ENCODE data around the gene INTS4.
"Not testable (repeated sequence)": the region's sequence is repeated elsewhere in the genome, so short reads cannot be mapped to it uniquely, and the experiment has no call there.

Gene INTS4

DNA sequence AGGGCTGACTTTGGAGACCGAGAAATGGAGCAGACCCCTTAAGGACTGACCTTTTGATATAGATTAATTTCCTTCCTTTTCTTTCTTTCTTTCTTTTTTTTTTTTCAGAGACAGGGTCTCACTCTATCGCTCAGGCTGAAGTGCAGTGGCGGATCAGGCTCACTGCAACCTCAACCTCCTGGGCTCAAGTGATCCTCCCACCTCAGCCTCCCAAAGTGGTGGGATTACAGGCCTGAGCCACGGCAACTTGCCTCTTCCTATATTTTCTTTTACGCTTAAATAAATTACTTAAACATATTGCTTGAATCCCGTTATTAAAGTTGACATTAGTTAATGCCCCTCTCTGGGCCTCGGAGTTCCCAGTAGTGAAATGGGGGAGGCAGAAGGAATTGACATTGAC, 29.0 kb upstream of the INTS4 start:
- no peak for DNase-seq (ENCODE audit: low read depth)

GRCh38 chr11:78022397-78023396, 28.2 kb upstream of the INTS4 start, which contains the start of gene KCTD14:
KCTD14 (minus strand) TSS chr11:78023276; CDS start chr11:78023249, 27 bp downstream.
- DNase-seq (ENCODE audit: low read depth) = no peak

DNA sequence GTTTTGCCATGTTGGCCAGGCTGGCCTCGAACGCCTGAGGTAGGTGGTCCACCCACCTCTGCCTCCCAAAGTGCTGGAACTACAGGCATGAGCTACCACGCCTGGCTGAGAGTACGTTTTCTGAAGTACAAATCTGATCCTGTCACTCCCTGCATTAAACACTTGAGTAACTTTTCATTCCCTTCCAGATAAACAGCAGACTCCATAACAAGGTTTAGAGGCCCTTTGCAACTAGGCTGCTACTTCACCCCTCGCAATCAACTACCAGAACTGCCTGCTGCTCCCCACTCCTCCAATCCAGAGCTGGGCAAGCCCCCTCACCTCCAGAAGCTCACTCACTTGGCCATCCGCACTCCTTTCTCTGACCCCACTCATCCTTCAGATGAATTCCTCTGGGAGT, 27.1 kb upstream of the INTS4 start:
- DNase-seq (ENCODE audit: low read depth) = no peak

GRCh38 chr11:78020246-78020645, 25.8 kb upstream of the INTS4 start:
- DNase-seq (ENCODE audit: low read depth) = no peak

- no peak for DNase-seq (ENCODE audit: low read depth)
Observed at GRCh38 chr11:78019808-78020207, 25.3 kb upstream of the INTS4 start.

DNA sequence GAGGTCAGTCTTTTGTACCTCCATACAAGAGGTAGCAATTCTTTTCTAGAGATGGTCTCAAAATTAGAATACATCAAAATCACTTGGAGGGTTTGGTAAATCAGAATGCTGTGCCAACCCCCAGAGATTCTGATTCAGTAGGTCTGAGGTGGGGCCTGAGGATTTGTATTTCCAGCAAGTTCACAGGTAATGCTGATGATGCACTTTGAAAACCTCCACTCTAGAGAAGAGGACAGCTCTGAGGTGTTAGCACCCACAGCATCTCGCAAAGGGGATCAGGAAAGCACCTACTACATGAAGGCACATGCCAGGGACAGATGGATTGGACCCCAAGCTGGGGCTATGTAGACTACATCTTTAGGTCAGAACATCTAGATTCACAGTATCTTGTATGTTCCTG, 21.4 kb upstream of the INTS4 start:
- no peak for DNase-seq (ENCODE audit: low read depth)

- DNase-seq (ENCODE audit: low read depth) = not testable (repeated sequence)
Observed at GRCh38 chr11:78014937-78015520, 20.6 kb upstream of the INTS4 start.

GRCh38 chr11:78011301-78011700, 16.8 kb upstream of the INTS4 start:
- no peak for DNase-seq (ENCODE audit: low read depth)

DNA sequence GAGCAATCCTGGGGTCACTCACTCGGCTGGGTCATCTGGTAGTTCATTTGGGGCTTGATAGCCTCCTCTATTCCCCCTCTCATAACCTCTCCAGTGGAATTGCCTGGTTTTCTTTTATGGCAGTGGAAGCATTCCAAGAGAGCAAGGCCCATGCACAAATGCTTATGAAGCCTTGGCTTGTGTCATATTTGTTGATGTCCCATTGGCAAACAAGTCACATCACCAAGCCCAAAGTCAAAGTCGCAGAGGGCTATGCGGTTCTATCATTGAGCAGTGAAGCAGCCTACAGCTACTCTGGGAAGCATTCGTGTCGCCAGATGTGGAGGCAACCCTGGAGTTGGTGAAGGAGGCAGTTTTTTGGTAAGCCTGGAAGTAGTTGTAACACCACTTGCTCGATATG, 16.3 kb upstream of the INTS4 start:
- no peak for DNase-seq (ENCODE audit: low read depth)

DNA sequence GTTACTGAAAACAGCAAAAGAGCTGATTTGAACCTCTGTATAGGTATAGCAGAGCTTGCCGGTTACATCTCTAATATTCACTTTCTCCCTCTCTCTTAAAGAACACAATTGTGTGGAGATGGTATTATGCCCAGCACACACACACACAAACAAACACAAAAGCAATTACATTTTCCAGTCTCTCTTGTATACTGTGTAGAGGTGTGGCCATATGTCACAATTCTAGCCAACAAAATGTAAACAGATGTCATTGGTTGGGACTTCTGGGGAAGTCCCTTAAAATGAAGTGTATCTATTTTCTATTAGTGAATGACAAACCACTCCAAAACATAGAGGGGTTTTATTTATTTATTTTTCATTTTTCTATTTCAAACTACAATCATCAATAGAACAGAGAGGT, 15.8 kb upstream of the INTS4 start:
- DNase-seq (ENCODE audit: low read depth) = no peak

DNA sequence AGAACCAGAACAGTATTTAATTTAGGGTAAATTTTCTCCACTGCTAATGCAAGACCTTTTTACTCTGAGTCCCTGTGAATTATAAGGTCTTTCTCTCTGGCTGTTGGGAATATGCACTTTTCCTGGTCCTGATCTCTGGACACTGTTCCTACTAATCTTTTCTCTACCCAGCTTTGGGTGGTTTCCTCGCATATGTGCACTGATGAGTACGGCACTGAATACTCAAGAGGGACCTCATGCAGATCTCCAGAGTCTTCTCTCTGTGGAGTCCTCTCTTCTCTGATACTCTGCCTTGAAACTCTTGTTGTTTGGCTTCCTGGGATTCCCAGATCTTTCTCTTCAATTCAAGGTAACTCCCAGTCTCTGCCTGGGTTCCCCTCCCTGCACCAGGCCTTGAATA, 14.6 kb upstream of the INTS4 start:
- DNase-seq (ENCODE audit: low read depth) = no peak

DNA sequence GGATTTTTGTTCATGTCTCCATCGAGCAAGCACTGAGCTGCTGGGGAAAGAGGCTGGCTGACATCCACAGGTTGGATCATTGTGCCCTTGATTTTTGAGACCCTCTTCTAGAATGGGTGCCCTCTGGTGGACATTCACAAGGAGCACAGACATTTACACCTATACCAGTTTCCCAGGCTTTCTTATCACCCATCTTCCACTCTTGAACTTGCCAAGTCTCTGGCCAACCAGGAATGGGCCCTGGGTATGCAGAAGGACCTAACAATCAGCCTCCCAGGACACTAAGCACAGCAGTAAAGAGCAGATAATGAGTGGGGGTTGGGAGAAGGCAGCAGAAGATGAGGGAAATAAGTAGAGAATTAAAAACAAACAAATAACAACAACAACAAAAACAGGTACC, 5.7 kb upstream of the INTS4 start:
- peak; percentile 21 for DNase-seq (ENCODE audit: low read depth)

DNA sequence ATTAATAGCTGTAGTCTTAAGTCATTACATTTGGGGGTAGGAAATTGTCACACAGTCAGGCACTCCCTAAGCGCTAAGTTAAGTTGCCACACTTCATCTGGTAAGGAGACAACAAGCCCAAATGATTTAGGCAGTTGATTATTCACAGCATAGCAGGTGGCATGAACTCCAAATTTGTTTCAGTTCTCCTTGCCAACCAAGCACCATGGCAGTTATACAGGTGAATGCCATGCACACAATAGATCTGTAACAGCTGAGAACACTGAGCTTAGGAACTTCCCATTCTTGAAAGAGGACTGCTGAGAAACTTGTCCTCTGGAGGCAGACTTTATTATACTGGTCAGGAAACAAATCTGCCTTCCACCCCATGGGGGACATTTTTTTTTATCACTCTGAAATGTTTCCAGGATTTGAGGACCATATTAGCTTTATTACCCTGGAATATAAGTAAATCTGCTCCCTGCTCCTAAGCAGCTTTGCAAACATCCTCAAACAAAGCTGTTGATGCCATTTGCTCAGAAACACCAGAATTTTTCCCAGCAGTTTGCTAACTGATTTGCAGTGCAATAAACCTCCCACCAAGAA, 5.1 kb upstream of the INTS4 start:
- no peak for DNase-seq (ENCODE audit: low read depth)

DNA sequence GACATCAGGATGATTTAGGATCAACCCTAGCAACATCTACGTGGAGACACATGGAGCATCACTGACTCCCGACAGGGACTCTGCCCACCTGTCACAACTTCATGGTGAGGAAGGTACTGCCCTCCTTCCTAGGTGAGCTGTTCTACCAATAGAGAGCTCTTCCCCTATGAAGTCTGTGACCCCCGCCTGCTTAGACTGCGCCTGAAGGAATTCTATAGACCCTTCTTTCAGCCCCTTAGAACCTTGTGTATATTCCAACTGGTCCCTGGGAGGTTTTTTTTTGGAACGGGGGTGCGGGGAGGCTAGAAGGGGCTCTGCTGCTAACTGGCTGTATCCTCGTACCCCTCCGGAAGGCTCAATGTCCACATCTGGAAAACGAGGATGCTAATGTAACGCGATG, 566 bp downstream of the INTS4 start:
- no peak for DNase-seq (ENCODE audit: low read depth)

DNA sequence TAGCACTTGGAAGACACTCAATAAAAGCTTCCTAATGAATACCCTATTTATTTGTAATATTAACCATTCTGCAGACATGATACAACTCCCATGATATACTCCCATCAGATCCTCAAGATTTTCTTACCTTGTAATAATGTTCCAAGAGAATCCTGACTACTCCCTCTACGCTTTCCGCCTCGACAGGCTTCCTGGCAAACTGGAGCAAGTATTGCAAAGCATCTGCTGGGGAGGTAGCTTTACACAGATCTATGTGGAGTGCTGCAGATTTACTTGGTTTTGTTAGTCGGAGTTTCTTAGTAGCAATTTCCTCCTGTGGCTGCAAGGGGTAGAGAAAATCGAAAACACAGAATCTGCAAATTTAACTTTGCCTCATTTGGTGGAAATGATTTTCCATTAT, 3.5 kb downstream of the INTS4 start:
- DNase-seq (ENCODE audit: low read depth) = no peak

DNA sequence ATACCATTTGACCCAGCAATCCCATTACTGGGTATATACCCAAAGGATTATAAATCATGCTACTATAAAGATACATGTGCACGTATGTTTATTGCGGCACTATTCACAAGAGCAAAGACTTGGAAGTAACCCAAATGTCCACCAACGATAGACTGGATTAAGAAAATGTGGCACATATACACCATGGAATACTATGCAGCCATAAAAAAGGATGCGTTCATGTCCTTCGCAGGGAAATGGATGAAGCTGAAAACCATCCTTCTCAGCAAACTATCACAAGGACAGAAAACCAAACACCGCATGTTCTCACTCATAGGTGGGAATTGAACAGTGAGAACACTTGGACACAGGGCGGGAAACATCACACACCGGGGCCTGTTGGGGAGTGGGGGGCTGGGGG, 8.0 kb downstream of the INTS4 start:
- not testable (repeated sequence) for DNase-seq (ENCODE audit: low read depth)

DNA sequence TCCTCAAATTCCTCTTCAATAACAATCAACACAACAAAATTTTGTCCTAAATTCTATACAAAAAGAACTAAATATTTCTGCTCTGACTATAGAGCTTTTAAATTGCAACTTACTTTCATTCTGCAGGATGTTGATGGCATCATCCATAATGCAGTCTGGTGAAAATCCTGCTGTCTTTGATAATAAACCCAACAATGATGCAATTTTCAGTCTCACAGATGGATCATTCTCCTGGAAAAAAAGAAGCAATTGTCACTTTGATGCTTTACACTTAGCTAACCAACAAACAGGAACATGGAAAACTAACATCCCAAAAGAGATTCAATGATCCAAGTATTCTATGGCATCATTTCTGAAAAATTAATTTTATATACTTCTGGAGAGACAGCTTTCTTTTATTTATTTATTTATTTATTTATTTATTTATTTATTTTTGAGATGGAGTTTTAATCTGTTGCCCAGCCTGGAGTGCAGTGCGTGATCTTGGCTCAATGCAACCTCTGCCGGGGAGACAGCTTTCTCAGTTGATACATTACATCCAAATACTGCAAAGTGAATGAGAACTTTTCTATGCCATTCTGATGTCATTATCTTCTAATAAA, 13.0 kb downstream of the INTS4 start:
- DNase-seq (ENCODE audit: low read depth) = no peak

GRCh38 chr11:77968337-77968736, 26.1 kb downstream of the INTS4 start:
- DNase-seq (ENCODE audit: low read depth) = no peak

DNA sequence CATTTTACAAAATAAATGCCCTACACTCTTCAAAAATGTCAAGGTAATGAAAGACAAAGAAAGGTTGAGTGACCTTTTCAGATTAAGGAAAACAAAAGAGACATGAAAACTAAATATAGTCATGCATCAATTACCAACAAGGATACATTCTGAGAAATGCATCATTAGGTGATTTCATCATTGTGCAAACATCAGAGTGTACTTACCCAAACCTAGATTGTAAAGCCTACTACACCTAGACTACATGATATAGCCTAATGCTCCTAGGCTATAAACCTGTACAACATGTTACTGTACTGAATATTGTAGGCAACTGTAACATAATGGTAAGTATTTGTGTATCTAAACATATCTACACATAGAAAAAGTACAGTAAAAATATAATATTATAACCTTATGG, 26.7 kb downstream of the INTS4 start:
- DNase-seq (ENCODE audit: low read depth) = no peak

DNA sequence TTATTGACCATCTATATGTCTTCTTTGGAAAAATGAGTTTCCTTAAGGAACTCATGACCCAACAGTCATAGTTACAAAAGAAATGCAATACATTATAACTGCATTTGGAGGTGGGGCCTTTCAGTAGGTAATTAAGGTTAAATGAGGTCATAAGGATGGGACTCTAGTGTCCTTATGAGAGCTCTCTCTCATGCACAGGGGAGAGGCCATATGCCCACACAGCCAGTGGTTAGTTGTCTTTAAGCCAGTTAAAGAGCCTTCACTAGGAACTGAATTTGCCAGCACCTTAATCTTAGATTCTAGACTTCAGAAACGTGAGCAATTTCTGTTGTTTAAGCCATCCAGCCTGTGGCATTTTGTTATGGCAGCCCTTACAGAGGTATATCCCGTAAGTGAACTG, 27.3 kb downstream of the INTS4 start:
- no peak for DNase-seq (ENCODE audit: low read depth)

DNA sequence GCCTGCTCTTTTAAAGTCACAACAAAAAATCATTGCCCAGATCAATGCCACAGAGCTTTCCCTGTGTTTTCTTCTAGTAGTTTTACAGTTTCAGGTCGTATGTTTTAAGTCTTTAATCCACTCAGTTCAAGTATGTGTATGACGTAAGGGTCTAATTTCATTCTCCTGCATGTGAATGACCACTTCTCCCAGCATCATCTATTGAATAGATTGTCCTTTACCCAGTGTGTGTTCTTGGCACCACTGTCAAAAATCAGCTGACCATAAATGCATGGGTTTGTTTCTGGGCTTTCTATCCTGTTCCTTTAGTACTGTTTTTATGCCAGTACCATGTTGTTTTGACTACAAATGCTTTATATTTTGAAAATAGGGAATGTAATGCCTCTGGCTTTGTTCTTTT, 28.1 kb downstream of the INTS4 start:
- DNase-seq (ENCODE audit: low read depth) = no peak

DNA sequence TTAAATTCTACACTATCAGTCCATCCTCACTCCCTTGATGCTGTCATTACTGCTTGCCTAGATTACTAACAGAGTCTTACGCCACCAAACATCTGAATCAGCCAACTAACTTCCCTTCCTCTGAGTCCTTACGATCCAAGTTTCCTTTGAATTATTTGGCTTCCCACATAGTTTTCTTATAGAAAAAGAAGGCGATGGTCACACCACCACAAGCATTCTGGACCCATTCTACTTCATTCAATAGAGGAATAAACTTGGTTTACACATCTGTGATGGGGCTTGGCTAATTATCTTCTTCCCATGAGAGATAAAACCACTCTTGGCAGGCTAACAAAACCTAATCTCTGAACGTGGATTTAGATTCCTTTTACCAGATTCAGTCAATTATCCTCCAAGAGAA, 35.0 kb downstream of the INTS4 start:
- no peak for DNase-seq (ENCODE audit: low read depth)
